CD4-positive, CD25-positive, alpha-beta regulatory T cell (primary cell): ENCODE results near the gene CCL4. TPM values are rescaled to one million over a fixed set of nuclear protein-coding genes. Genes with fewer than 3 reads are reported as not detected.
A peak's percentile ranks its signal among the peaks of the same experiment; 100 is the strongest.

Experiments used
- ATAC-seq, 2 donors: fragments of 150-1000 bp; cut with Tn5 transposase; one replicate each; pipeline ENCODE4 v1.10.0; 2021; ENCODE audit warnings: low read depth in 2 of 2, moderate number of reproducible peaks in 2 of 2, moderate library complexity in 1 of 2
- DNase-seq, 3 donors: peaks; one replicate each; pipeline versions ENCODE4 v3.0.0 to v3.0.0-alpha.2; 2012 to 2022; ENCODE audit warnings: mixed read lengths in 1 of 3
- H3K27ac ChIP-seq: one replicate; pipeline ENCODE4 v1.7.0; 2013; ENCODE audit warnings: mild to moderate bottlenecking, low read length; ENCODE audit not compliant: insufficient read depth, poor library complexity, severe bottlenecking
- H3K27me3 ChIP-seq: one replicate; pipeline ENCODE4 v1.7.0; 2013; ENCODE audit warnings: low read length; ENCODE audit not compliant: control insufficient read depth, insufficient read depth
- H3K36me3 ChIP-seq: one replicate; pipeline ENCODE4 v1.7.0; 2013; ENCODE audit warnings: mild to moderate bottlenecking, low read length, moderate library complexity; ENCODE audit not compliant: control insufficient read depth, insufficient read depth
- H3K4me1 ChIP-seq: 2 replicates; pipeline ENCODE4 v1.7.0; 2013; ENCODE audit warnings: mild to moderate bottlenecking, low read length; ENCODE audit not compliant: insufficient read depth, control insufficient read depth, poor library complexity, severe bottlenecking
- H3K4me3 ChIP-seq: one replicate; pipeline ENCODE4 v1.7.0; 2013; ENCODE audit warnings: low read depth, mild to moderate bottlenecking, low read length, moderate library complexity
- H3K9me3 ChIP-seq, 2 experiments: 1 replicate in 1 of 2; 2 replicates in 1 of 2; pipeline ENCODE4 v1.7.0; 2013; ENCODE audit warnings: low read length in 2 of 2, mild to moderate bottlenecking in 1 of 2, moderate library complexity in 1 of 2; ENCODE audit not compliant: control insufficient read depth in 2 of 2
- H3K27ac Mint-ChIP-seq, 3 donors: one replicate each; pipeline ENCODE4 v1.8.0; 2020 to 2022; ENCODE audit warnings: mild to moderate bottlenecking in 3 of 3, mixed read lengths in 3 of 3, moderate library complexity in 2 of 3
- H3K27me3 Mint-ChIP-seq: one replicate; pipeline ENCODE4 v1.8.0; 2022; ENCODE audit warnings: mild to moderate bottlenecking, mixed read lengths
- H3K36me3 Mint-ChIP-seq: one replicate; pipeline ENCODE4 v1.8.0; 2020; ENCODE audit warnings: mixed read lengths
- H3K4me1 Mint-ChIP-seq, 4 donors: one replicate each; pipeline ENCODE4 v1.8.0; 2020 to 2022; ENCODE audit warnings: mixed read lengths in 4 of 4, mild to moderate bottlenecking in 1 of 4
- H3K4me3 Mint-ChIP-seq, 4 donors: one replicate each; pipeline ENCODE4 v1.8.0; 2020 to 2022; ENCODE audit warnings: mild to moderate bottlenecking in 4 of 4, mixed read lengths in 4 of 4, moderate library complexity in 3 of 4
- H3K9me3 Mint-ChIP-seq, 7 donors: one replicate each; pipeline ENCODE4 v1.8.0; 2020 to 2022; ENCODE audit warnings: mixed read lengths in 7 of 7, mild to moderate bottlenecking in 3 of 7, moderate library complexity in 2 of 7
- polyA plus RNA-seq, 4 donors: library from polyadenylated mRNA; unstranded; fragments of 300-500 nt; fragmentation: Illumina TruSeq; gene quantifications; one replicate each; pipeline ENCODE4 v1.2.3, GENCODE V29; 2021
- total RNA-seq: library from RNA; stranded (reverse); gene quantifications from one replicate; pipeline ENCODE4 v1.2.3, GENCODE V29; 2022

Gene CCL4
- total and polyA plus RNA-seq, 5 donors from 2014 or later = 0.49 to 1.2 (median 0.59) TPM; not detected in 2

GRCh38 chr17:36136439-36136838 is 32.8 kb downstream of the CCL4 start:
- H3K4me1 Mint-ChIP-seq = no peaks in the 10 kb centered on the region
- no peak overlapping the region for H3K27ac Mint-ChIP-seq
- no peaks in the 10 kb centered on the region for H3K4me1 ChIP-seq
- H3K27ac ChIP-seq = no peak overlapping the region
- H3K27me3 ChIP-seq = peaks cover 8% of the 10 kb centered on the region
- H3K36me3 Mint-ChIP-seq = no peaks in the 10 kb centered on the region
- ATAC-seq (no peak), DNase-seq (no peak)
- peaks cover 0 to 2% (median 0%) of the 10 kb centered on the region in 7 donors for H3K9me3 Mint-ChIP-seq
- H3K36me3 ChIP-seq = no peaks in the 10 kb centered on the region
- peaks cover 10% of the 10 kb centered on the region for H3K27me3 Mint-ChIP-seq
- H3K4me3 Mint-ChIP-seq = no peak overlapping the region
- no peak overlapping the region for H3K4me3 ChIP-seq
- no peaks in the 10 kb centered on the region for H3K9me3 ChIP-seq

GRCh38 chr17:36142235-36142634 is 38.6 kb downstream of the CCL4 start:
- H3K27ac ChIP-seq = no peak overlapping the region
- ATAC-seq (no peak), DNase-seq (no peak)
- peaks cover 0 to 2% (median 0%) of the 10 kb centered on the region in 7 donors for H3K9me3 Mint-ChIP-seq
- no peak overlapping the region for H3K27ac Mint-ChIP-seq
- H3K27me3 Mint-ChIP-seq = peaks cover 4% of the 10 kb centered on the region
- H3K4me3 ChIP-seq = no peak overlapping the region
- H3K4me1 ChIP-seq = no peaks in the 10 kb centered on the region
- H3K36me3 ChIP-seq = no peaks in the 10 kb centered on the region
- H3K9me3 ChIP-seq = no peaks in the 10 kb centered on the region
- no peaks in the 10 kb centered on the region for H3K27me3 ChIP-seq
- no peaks in the 10 kb centered on the region for H3K4me1 Mint-ChIP-seq
- H3K4me3 Mint-ChIP-seq = no peak overlapping the region
- H3K36me3 Mint-ChIP-seq = no peaks in the 10 kb centered on the region

- H3K9me3 ChIP-seq = no peaks in the 10 kb centered on the region
These were observed 39.2 kb downstream of the CCL4 start for GRCh38 chr17:36142806-36143205.

GRCh38 chr17:36144014-36144413 is 40.4 kb downstream of the CCL4 start:
- Histone ChIP-seq H3K27me3 (no peaks in the 10 kb centered on the region), H3K36me3 (no peaks in the 10 kb centered on the region), H3K4me3 (no peak overlapping the region), H3K27ac (no peak overlapping the region), H3K9me3 (no peaks in the 10 kb centered on the region), H3K4me1 (no peaks in the 10 kb centered on the region)
- ATAC-seq (no peak), DNase-seq (no peak)
- Mint-ChIP-seq H3K4me3 (no peak overlapping the region), H3K27ac (no peak overlapping the region), H3K36me3 (no peaks in the 10 kb centered on the region), H3K27me3 (peaks cover 12% of the 10 kb centered on the region), H3K9me3 (no peaks in the 10 kb centered on the region), H3K4me1 (peaks cover 0 to 2% (median under 1%) of the 10 kb centered on the region in 4 donors)

More at GRCh38 chr17:36142806-36143205, 39.2 kb downstream of the CCL4 start:
- H3K4me1 Mint-ChIP-seq = no peaks in the 10 kb centered on the region
- no peak for DNase-seq
- Histone ChIP-seq H3K4me1 (no peaks in the 10 kb centered on the region), H3K4me3 (no peak overlapping the region), H3K27ac (no peak overlapping the region), H3K36me3 (no peaks in the 10 kb centered on the region), H3K27me3 (no peaks in the 10 kb centered on the region)
- H3K27me3 Mint-ChIP-seq = peaks cover 7% of the 10 kb centered on the region
- H3K4me3 Mint-ChIP-seq = no peak overlapping the region
- ATAC-seq = no peak
- peaks cover 0 to 2% (median 0%) of the 10 kb centered on the region in 7 donors for H3K9me3 Mint-ChIP-seq
- no peaks in the 10 kb centered on the region for H3K36me3 Mint-ChIP-seq
- H3K27ac Mint-ChIP-seq = no peak overlapping the region

- no peak for DNase-seq
- Mint-ChIP-seq H3K4me3 (no peak overlapping the region), H3K27ac (no peak overlapping the region), H3K9me3 (no peaks in the 10 kb centered on the region), H3K4me1 (peaks cover 0 to 4% (median 2%) of the 10 kb centered on the region in 4 donors), H3K36me3 (no peaks in the 10 kb centered on the region), H3K27me3 (peaks cover 23% of the 10 kb centered on the region)
- no peak overlapping the region for H3K27ac ChIP-seq
- H3K4me1 ChIP-seq = no peaks in the 10 kb centered on the region
- peaks cover 4% of the 10 kb centered on the region for H3K27me3 ChIP-seq
- no peak overlapping the region for H3K4me3 ChIP-seq
- ATAC-seq = no peak
- no peaks in the 10 kb centered on the region for H3K9me3 ChIP-seq
- no peaks in the 10 kb centered on the region for H3K36me3 ChIP-seq
These were observed 41.5 kb downstream of the CCL4 start for GRCh38 chr17:36144981-36145729.

GRCh38 chr17:36147601-36148000 is 44.0 kb downstream of the CCL4 start:
- no peak overlapping the region for H3K27ac ChIP-seq
- H3K36me3 Mint-ChIP-seq = no peaks in the 10 kb centered on the region
- no peaks in the 10 kb centered on the region for H3K9me3 ChIP-seq
- H3K36me3 ChIP-seq = no peaks in the 10 kb centered on the region
- no peaks in the 10 kb centered on the region for H3K4me1 ChIP-seq
- no peak overlapping the region for H3K4me3 Mint-ChIP-seq
- no peak overlapping the region for H3K27ac Mint-ChIP-seq
- H3K4me3 ChIP-seq = no peak overlapping the region
- peaks cover 33% of the 10 kb centered on the region for H3K27me3 Mint-ChIP-seq
- peaks cover 12% of the 10 kb centered on the region for H3K27me3 ChIP-seq
- ATAC-seq (no peak), DNase-seq (no peak)
- H3K4me1 Mint-ChIP-seq = peaks cover 0 to 4% (median 2%) of the 10 kb centered on the region in 4 donors
- no peaks in the 10 kb centered on the region for H3K9me3 Mint-ChIP-seq

- peak; percentile 19 to 53 (median 36) for DNase-seq
- H3K4me1 Mint-ChIP-seq = peaks cover 0 to 4% (median 2%) of the 10 kb centered on the region in 4 donors
- Histone ChIP-seq H3K36me3 (no peaks in the 10 kb centered on the region), H3K4me1 (no peaks in the 10 kb centered on the region), H3K27ac (no peak overlapping the region), H3K9me3 (no peaks in the 10 kb centered on the region), H3K4me3 (no peak overlapping the region), H3K27me3 (peaks cover 12% of the 10 kb centered on the region)
- H3K4me3 Mint-ChIP-seq = no peak overlapping the region
- ATAC-seq = peak; percentile 63 to 67
- no peak overlapping the region for H3K27ac Mint-ChIP-seq
- H3K27me3 Mint-ChIP-seq = peaks cover 32% of the 10 kb centered on the region
- no peaks in the 10 kb centered on the region for H3K36me3 Mint-ChIP-seq
- H3K9me3 Mint-ChIP-seq = no peaks in the 10 kb centered on the region
These were observed 45.1 kb downstream of the CCL4 start for GRCh38 chr17:36148559-36149295.
